ENCODE results near the gene GGT6. TPM values are rescaled to one million over a fixed set of nuclear protein-coding genes. Genes with fewer than 3 reads are reported as not detected.

Gene GGT6
- total RNA-seq, 4 donors from 2014 or later = not detected

GRCh38 chr17:4537451-4538235 lies 22.7 kb downstream of the GGT6 start:
- DNase-seq (ENCODE audit: low spot score in 2 of 2) = no peak
- Histone ChIP-seq H3K27ac (peak overlapping the region in 3 of 4 donors; percentile 51 to 93 (median 88)), H3K9me3 (no peaks in the 10 kb centered on the region), H3K4me3 (no peak overlapping the region), H3K4me1 (peaks cover 0 to 69% (median 49%) of the 10 kb centered on the region in 4 donors), H3K36me3 (peaks cover 4 to 54% (median 20%) of the 10 kb centered on the region in 3 donors), H3K27me3 (no peaks in the 10 kb centered on the region)
- TF ChIP-seq EP300 (IDR thresholded peaks at IDR 0.05) = no peak
- no peak for TF ChIP-seq CTCF (IDR thresholded peaks at IDR 0.05)
- no peak for TF ChIP-seq POLR2A (IDR thresholded peaks at IDR 0.05)
- 47 to 67% methylated on average over 11 to 17 of the region's 19 CpGs for WGBS, 2 donors

DNA sequence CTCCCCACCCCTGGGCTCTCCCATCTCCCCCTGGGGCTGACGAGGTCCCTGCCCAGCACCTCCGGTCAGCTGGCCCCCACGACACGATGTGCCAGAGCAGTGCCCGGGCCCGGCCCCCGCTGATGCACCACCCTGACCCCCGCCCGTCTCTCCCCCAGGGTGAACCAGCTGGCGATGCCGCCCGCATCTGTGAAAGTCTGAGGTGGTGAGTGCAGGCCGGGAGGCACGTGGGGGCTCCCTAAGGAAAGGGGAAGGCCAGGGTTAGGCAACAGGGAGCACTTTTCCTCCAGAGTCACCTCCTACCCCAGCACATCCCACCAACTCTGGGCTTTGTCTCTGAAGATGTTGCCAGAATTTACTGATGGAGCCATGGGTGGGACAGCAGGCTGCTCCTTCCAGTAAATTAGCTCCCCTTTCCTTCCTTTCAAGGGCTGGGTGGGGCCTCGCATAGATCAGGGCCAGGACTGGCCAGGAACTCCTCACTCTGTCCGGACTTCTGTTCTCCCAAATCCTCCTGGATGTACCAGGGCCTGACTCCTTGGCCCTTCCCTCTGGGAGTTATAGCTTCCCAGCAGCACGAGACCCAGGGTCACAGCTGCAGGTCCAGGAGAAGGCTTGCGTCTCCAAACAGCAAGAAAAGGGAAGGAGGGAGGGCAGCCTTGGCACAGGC lies 23.5 kb downstream of the GGT6 start:
- Histone ChIP-seq H3K9me3 (no peaks in the 10 kb centered on the region), H3K27ac (peak overlapping the region in 3 of 4 donors; percentile 51 to 93 (median 88)), H3K27me3 (no peaks in the 10 kb centered on the region), H3K4me3 (peak overlapping the region in 1 of 4 donors; percentile 24), H3K4me1 (peaks cover 0 to 67% (median 49%) of the 10 kb centered on the region in 4 donors), H3K36me3 (peaks cover 0 to 46% (median 14%) of the 10 kb centered on the region in 3 donors)
- no peak for DNase-seq (ENCODE audit: low spot score in 2 of 2)
- 31 to 37% methylated on average over 16 to 18 of the region's 18 CpGs for WGBS, 2 donors
- peak in 1 of 2 donors; percentile 50 for TF ChIP-seq EP300 (IDR thresholded peaks at IDR 0.05)
- no peak for TF ChIP-seq POLR2A (IDR thresholded peaks at IDR 0.05)

DNA sequence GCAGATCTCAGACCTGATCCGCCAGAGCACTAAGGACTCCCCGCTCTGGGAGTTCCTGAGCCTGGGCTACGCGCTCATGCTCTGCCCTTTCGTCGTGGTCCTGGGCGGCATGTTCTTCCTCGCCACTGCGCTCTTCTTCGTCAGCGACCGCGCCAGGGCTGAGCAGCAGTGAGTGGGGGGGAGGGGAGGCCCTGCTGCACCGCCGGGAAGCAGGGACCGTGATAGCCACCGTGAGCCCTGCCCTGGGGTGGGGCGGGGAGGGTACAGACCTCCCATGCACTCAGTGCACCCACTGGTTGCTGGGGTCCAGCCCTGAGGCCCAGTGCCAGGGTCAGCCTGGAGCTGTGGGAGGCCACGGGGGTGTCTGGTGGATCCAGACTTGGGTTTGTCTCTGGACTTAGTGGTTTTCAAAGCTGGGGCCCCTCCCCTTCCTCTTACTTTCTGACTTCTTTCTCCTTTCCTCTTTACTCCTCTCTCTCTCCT lies 24.1 kb downstream of the GGT6 start:
- Histone ChIP-seq H3K4me3 (peak overlapping the region in 1 of 4 donors; percentile 24), H3K36me3 (peaks cover 0 to 41% (median 12%) of the 10 kb centered on the region in 3 donors), H3K27me3 (no peaks in the 10 kb centered on the region), H3K27ac (peak overlapping the region in 3 of 4 donors; percentile 51 to 93 (median 88)), H3K4me1 (peaks cover 0 to 62% (median 49%) of the 10 kb centered on the region in 4 donors), H3K9me3 (no peaks in the 10 kb centered on the region)
- no peak for TF ChIP-seq EP300 (IDR thresholded peaks at IDR 0.05)
- TF ChIP-seq POLR2A (IDR thresholded peaks at IDR 0.05) = no peak
- no peak for TF ChIP-seq CTCF (IDR thresholded peaks at IDR 0.05)
- DNase-seq (ENCODE audit: low spot score in 2 of 2) = no peak
- WGBS, 2 donors = 42 to 52% methylated on average over 18 to 19 of the region's 19 CpGs

GRCh38 chr17:4535667-4536258 lies 24.6 kb downstream of the GGT6 start:
- H3K27ac ChIP-seq = peak overlapping the region in 2 of 4 donors; percentile 88 to 93
- H3K9me3 ChIP-seq = no peaks in the 10 kb centered on the region
- TF ChIP-seq EP300 (IDR thresholded peaks at IDR 0.05) (no peak), CTCF (IDR thresholded peaks at IDR 0.05) (no peak), POLR2A (IDR thresholded peaks at IDR 0.05) (no peak)
- WGBS, 2 donors = 67 to 75% methylated on average over 10 to 19 of the region's 19 CpGs
- H3K36me3 ChIP-seq = peaks cover 0 to 35% (median 7%) of the 10 kb centered on the region in 3 donors
- no peaks in the 10 kb centered on the region for H3K27me3 ChIP-seq
- H3K4me1 ChIP-seq = peaks cover 0 to 65% (median 49%) of the 10 kb centered on the region in 4 donors
- no peak for DNase-seq (ENCODE audit: low spot score in 2 of 2)
- H3K4me3 ChIP-seq = peak overlapping the region in 1 of 4 donors; percentile 24

DNA sequence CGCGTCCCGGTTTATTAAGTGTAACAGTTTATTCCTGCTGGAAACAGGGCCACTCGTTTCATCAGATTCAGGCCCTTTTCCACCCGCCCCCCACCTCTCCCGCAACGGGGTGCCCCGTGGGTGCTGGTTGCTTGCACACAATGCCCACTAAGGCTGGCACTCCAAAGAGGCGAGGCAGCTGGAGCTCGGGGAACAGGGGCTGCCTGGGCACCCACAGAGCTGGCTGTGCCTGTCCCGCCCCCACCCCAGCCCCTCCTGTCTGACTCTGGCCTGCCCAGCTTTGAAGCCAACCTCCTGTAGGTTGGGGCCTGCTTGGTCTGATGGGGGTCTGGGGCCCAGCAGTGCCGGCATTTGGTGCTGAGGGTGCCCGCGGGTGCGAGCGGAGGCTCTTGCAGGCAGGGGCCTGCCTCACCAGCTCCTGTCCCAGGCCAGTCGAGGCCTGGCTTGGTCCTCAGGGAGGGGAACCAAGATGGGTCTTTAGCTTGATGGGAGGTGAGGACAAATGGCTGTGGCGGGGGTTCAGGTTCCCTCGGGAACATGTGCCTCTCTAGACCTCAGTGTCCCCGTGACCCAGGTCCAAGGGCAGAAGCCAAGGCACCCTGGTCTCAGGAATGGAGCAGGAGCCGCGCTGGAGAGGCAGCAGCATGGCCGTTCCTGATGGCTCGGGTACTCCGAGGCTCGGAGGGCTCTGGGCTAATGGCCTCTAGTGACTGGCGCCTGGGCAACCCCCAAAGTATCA lies 25.3 kb downstream of the GGT6 start:
- peaks cover 0 to 29% (median 6%) of the 10 kb centered on the region in 3 donors for H3K36me3 ChIP-seq
- DNase-seq (ENCODE audit: low spot score in 2 of 2) = no peak
- TF ChIP-seq EP300 (IDR thresholded peaks at IDR 0.05) (no peak), CTCF (IDR thresholded peaks at IDR 0.05) (no peak), POLR2A (IDR thresholded peaks at IDR 0.05) (no peak)
- peak overlapping the region; percentile 44 to 93 (median 79) for H3K27ac ChIP-seq
- H3K9me3 ChIP-seq = no peaks in the 10 kb centered on the region
- no peak overlapping the region for H3K4me3 ChIP-seq
- 44 to 74% methylated on average over 14 to 20 of the region's 27 CpGs for WGBS, 2 donors
- H3K27me3 ChIP-seq = no peaks in the 10 kb centered on the region
- peaks cover 0 to 70% (median 49%) of the 10 kb centered on the region in 4 donors for H3K4me1 ChIP-seq

All from tibial nerve (tissue), 4 donors.